Testis (tissue), 5 donors: ENCODE results near the gene SEC61A2. TPM values are rescaled to one million over a fixed set of nuclear protein-coding genes. Genes with fewer than 3 reads are reported as not detected.

ENCODE experiments used
- DNase-seq: peaks from one replicate; pipeline ENCODE4 v3.0.0-alpha.2; 2019
- H3K27ac ChIP-seq, 2 donors: fragments of 200-600 bp; sonication (generic); one replicate each; pipeline ENCODE4 v1.5.1; 2019
- H3K27me3 ChIP-seq: fragments of 200-600 bp; sonication (generic); one replicate; pipeline ENCODE4 v1.5.1; 2019
- H3K36me3 ChIP-seq: fragments of 200-600 bp; sonication (generic); one replicate; pipeline ENCODE4 v1.5.1; 2017; ENCODE audit warnings: low read depth; ENCODE audit errors: missing control alignments
- H3K4me1 ChIP-seq: fragments of 200-600 bp; sonication (generic); one replicate; pipeline ENCODE4 v1.5.1; 2019
- H3K4me3 ChIP-seq, 2 donors: fragments of 200-600 bp; sonication (generic); one replicate each; pipeline ENCODE4 v1.5.1; 2017 to 2019
- H3K9me3 ChIP-seq: fragments of 200-600 bp; sonication (generic); one replicate; pipeline ENCODE4 v1.5.1; 2017
- CTCF ChIP-seq, 3 experiments: fragments of 450-650 bp in 2 of 3; fragments of 200-600 bp in 1 of 3; sonication (generic) in 1 of 3; IDR thresholded peaks; one replicate each; pipeline ENCODE4 v1.5.1; 2016 to 2019; ENCODE audit warnings: antibody characterized with exemption in 3 of 3, mild to moderate bottlenecking in 2 of 3, moderate library complexity in 1 of 3
- POLR2A ChIP-seq: fragments of 450-650 bp; IDR thresholded peaks from one replicate; pipeline ENCODE4 v1.6.1; 2017; ENCODE audit warnings: antibody characterized with exemption, mild to moderate bottlenecking, moderate library complexity
- WGBS, 2 donors: methylation state at CpG; one replicate each; pipeline ENCODE4 v1.1.5; 2018; 5-methylcytosine and 5-hydroxymethylcytosine counted together
- intact Hi-C: fragments of 100-400 bp; cut with DNase I; formaldehyde crosslinking; loops from one replicate; pipeline ENCODE4 v1.15.1; 2023; ENCODE audit warnings: low total_unique reads
- long read RNA-seq, 2 donors: transcript quantifications; one replicate each; lab custom pipeline, GENCODE V29; 2026
- polyA plus RNA-seq: library from polyadenylated mRNA; stranded (reverse); fragments of 350-450 nt; fragmentation: Illumina TruSeq; extraction: RNeasy Lipid Tissue Mini Kit (QIAGEN cat#74804); gene quantifications from one replicate; pipeline ENCODE4 v1.2.3, GENCODE V29; 2014; ENCODE audit warnings: low read depth, low replicate concordance; ENCODE audit not compliant: insufficient read depth
- total RNA-seq, 2 donors: library from RNA; depleted of rRNA; stranded (reverse); fragments of >200 nt; gene quantifications; one replicate each; pipeline ENCODE4 v1.2.3, GENCODE V29; 2016

Gene SEC61A2
- total RNA-seq (10 to 100 TPM; 28.6 to 46.4 TPM), polyA plus RNA-seq (57.5 TPM)
- long read RNA-seq, donor 1, partial matches to known transcripts, result 41 of 52 reads
- long read RNA-seq, donor 1, other reads (novel, unspliced or antisense), result 9 of 52 reads
- long read RNA-seq, donor 2, partial matches to known transcripts, result 34 of 63 reads
- long read RNA-seq, donor 2, other reads (novel, unspliced or antisense), result 29 of 63 reads

- Histone ChIP-seq H3K9me3 (no peaks in the 10 kb centered on the region), H3K36me3 (no peaks in the 10 kb centered on the region), H3K27ac (peak within 1 kb of the TSS; percentile 89 to 95), H3K4me1 (no peaks in the 10 kb centered on the region), H3K27me3 (no peaks in the 10 kb centered on the region), H3K4me3 (peak within 1 kb of the TSS; percentile 81 to 95)
- TF ChIP-seq CTCF (IDR thresholded peaks at IDR 0.05), result no peak
- TF ChIP-seq POLR2A, result no peak
- intact Hi-C loops, result no loop called here
- peak; percentile 95 for DNase-seq
- 0% methylated on average over 16 to 39 of the region's 108 CpGs for WGBS, 2 donors
Observed at GRCh38 chr10:12129222-12130111, at the start of gene SEC61A2. Gene SEC61A2 (plus strand): TSS chr10:12129677. CDS start chr10:12129788, 111 bp downstream.

- H3K27me3 ChIP-seq, result no peaks in the 10 kb centered on the region
- no peaks in the 10 kb centered on the region for H3K9me3 ChIP-seq
- intact Hi-C loops, result no loop called here
- WGBS, 2 donors, result 87 to 95% methylated on average over 5 to 7 of the region's 8 CpGs
- H3K36me3 ChIP-seq, result no peaks in the 10 kb centered on the region
- DNase-seq, result no peak
- H3K27ac ChIP-seq, result no peak overlapping the region
- H3K4me1 ChIP-seq, result no peaks in the 10 kb centered on the region
- H3K4me3 ChIP-seq, result no peak overlapping the region
- TF ChIP-seq CTCF (IDR thresholded peaks at IDR 0.05), result no peak
- no peak for TF ChIP-seq POLR2A
Observed at GRCh38 chr10:12081470-12081869, 48.0 kb upstream of the SEC61A2 start.

- intact Hi-C loops, result no loop called here
- WGBS, 2 donors, result 79 to 86% methylated on average over 6 of the region's 6 CpGs
- no peak for DNase-seq
Observed at GRCh38 chr10:12081879-12082557, 47.5 kb upstream of the SEC61A2 start.

GRCh38 chr10:12088919-12089318, 40.6 kb upstream of the SEC61A2 start:
- Histone ChIP-seq H3K4me1 (no peaks in the 10 kb centered on the region), H3K27ac (no peak overlapping the region), H3K36me3 (no peaks in the 10 kb centered on the region), H3K9me3 (no peaks in the 10 kb centered on the region), H3K4me3 (no peak overlapping the region), H3K27me3 (no peaks in the 10 kb centered on the region)
- TF ChIP-seq CTCF (IDR thresholded peaks at IDR 0.05) (no peak), POLR2A (no peak)
- 96 to 97% methylated on average over 14 of the region's 14 CpGs for WGBS, 2 donors
- DNase-seq, result no peak
- intact Hi-C loops, result no loop called here

More at GRCh38 chr10:12081879-12082557, 47.5 kb upstream of the SEC61A2 start:
- Histone ChIP-seq H3K27me3 (no peaks in the 10 kb centered on the region), H3K36me3 (no peaks in the 10 kb centered on the region), H3K4me3 (no peak overlapping the region), H3K4me1 (no peaks in the 10 kb centered on the region), H3K9me3 (no peaks in the 10 kb centered on the region), H3K27ac (no peak overlapping the region)
- no peak for TF ChIP-seq CTCF (IDR thresholded peaks at IDR 0.05)
- TF ChIP-seq POLR2A, result no peak
